Caco-2 (cell line): Measurements from ENCODE around the gene DGKQ. TPM values are rescaled to one million over a fixed set of nuclear protein-coding genes. Genes with fewer than 3 reads are reported as not detected.

ENCODE experiments used
- BruUV-seq: library from RNA; stranded (reverse); fragments of 400-500 nt; replicated peaks from 2 replicates; lab custom pipeline; 2021; lab: Mats Ljungman, UMichigan
- CTCF ChIA-PET: fragments of 300-600 bp; sonication (Branson Sonifier 250); formaldehyde crosslinking; loops from one replicate; lab custom pipeline; 2022; ENCODE audit warnings: antibody characterized with exemption; lab: Charles Lee
- POLR2A ChIA-PET: fragments of 300-600 bp; sonication (Branson Sonifier 250); formaldehyde crosslinking; loops from one replicate; lab custom pipeline; 2022; ENCODE audit warnings: antibody characterized with exemption; lab: Charles Lee
- DNase-seq, 2 experiments: peaks; one replicate each; pipeline versions ENCODE4 v3.0.0 to v3.0.0-alpha.2; 2020 to 2022
- H3K27me3 ChIP-seq: replicated peaks from 2 replicates; pipeline ENCODE4 v1.6.0; 2011; ENCODE audit warnings: low read length; ENCODE audit not compliant: control insufficient read depth, insufficient read depth
- H3K36me3 ChIP-seq: 2 replicates; pipeline ENCODE4 v1.5.1; 2011; ENCODE audit warnings: low read length; ENCODE audit not compliant: control insufficient read depth, insufficient read depth
- H3K4me1 ChIP-seq: fragments of 250-450 bp; sonication (Bioruptor Pico); 2 replicates; pipeline ENCODE4 v1.5.1; 2020; ENCODE audit warnings: mild to moderate bottlenecking
- H3K4me3 ChIP-seq: 2 replicates; pipeline ENCODE4 v1.5.1; 2011; ENCODE audit warnings: low read depth, mild to moderate bottlenecking, control low read depth, low read length
- H3K9me3 ChIP-seq: fragments of 250-450 bp; sonication (Bioruptor Pico); 2 replicates; pipeline ENCODE4 v1.5.1; 2020; ENCODE audit warnings: mild to moderate bottlenecking, moderate library complexity
- H3K27ac Mint-ChIP-seq: one replicate; pipeline ENCODE4 v1.8.0; 2022; ENCODE audit warnings: mixed read lengths; ENCODE audit not compliant: unreplicated experiment
- H3K27me3 Mint-ChIP-seq: one replicate; pipeline ENCODE4 v1.8.0; 2022; ENCODE audit warnings: mixed read lengths; ENCODE audit not compliant: insufficient read depth, unreplicated experiment
- H3K36me3 Mint-ChIP-seq: one replicate; pipeline ENCODE4 v1.8.0; 2022; ENCODE audit warnings: mild to moderate bottlenecking, mixed read lengths; ENCODE audit not compliant: insufficient read depth, unreplicated experiment
- H3K4me1 Mint-ChIP-seq: one replicate; pipeline ENCODE4 v1.8.0; 2022; ENCODE audit warnings: low read depth, mixed read lengths; ENCODE audit not compliant: unreplicated experiment
- H3K4me3 Mint-ChIP-seq: one replicate; pipeline ENCODE4 v1.8.0; 2022; ENCODE audit warnings: mild to moderate bottlenecking, moderate library complexity, mixed read lengths; ENCODE audit not compliant: unreplicated experiment
- H3K9me3 Mint-ChIP-seq: one replicate; pipeline ENCODE4 v1.8.0; 2022; ENCODE audit warnings: mixed read lengths; ENCODE audit not compliant: unreplicated experiment
- CTCF ChIP-seq, 2 experiments: fragments of 200-600 bp in 1 of 2; IDR thresholded peaks; 1 replicate in 1 of 2; 2 replicates in 1 of 2; pipeline versions ENCODE4 v1.5.1 to v1.8.0; 2011 to 2022; ENCODE audit warnings: antibody characterized with exemption in 1 of 2, control low read depth in 1 of 2, inconsistent platforms in 1 of 2, low read depth in 1 of 2, low read length in 1 of 2, mild to moderate bottlenecking in 1 of 2, moderate library complexity in 1 of 2; ENCODE audit not compliant: insufficient read depth in 1 of 2, severe bottlenecking in 1 of 2, unreplicated experiment in 1 of 2
- intact Hi-C: fragments of 100-400 bp; cut with micrococcal nuclease; formaldehyde crosslinking; loops from one replicate; pipeline ENCODE4 v1.10.0; 2022; ENCODE audit not compliant: unreplicated experiment
- total RNA-seq: library from RNA; stranded (reverse); gene quantifications from 2 replicates; pipeline ENCODE4 v1.2.3, GENCODE V29; 2022

The DGKQ gene
- total RNA-seq, 1 experiment from 2014 or later = 14.1 TPM

DNA sequence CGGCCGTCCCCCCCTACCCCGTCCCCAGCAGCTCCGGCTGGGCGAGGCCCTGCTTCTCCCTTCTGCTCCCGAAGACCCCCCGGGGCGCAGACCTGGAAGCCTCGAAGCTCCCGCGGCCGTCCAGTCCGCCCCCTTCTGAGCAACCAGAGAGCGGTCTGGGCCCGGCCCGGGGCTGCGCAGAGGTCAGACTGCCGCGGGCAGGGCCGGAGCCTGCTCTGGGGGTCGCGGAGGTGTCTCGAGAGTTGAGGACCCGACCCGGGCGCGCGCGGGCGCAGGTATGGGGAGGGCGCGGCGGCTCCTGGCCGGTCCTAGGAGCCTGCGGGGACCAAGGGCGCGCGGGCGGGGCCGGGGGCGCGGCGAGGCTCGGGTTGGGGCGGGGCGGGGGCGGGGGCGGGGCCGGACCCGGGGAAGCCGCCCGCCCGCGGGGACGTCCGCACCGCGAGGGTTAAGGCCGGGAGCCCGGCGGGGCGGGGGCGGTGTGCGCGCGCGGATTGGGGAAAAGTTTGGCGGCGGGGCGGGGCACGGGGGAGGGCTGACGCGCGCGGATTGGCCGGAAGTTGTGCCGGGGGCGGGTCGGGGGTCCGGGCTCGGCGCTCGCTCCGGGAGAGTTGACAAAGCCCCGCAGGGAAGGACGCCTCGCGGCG is 37.8 kb upstream of the DGKQ start, which contains the start of gene FGFRL1:
FGFRL1 (plus strand) TSS at position 605 of the 644 bp plus-strand sequence. CDS start 860 bp downstream, outside the sequence.
- H3K4me1 Mint-ChIP-seq = peaks cover 6% of the 10 kb centered on the region
- ChIA-PET CTCF (interaction anchor here (1.2 kb wide), 1 partner anchor 79 kb away, joined by 4 read pairs; the partner anchor contains the start of genes GAK and TMEM175), POLR2A (no interaction called here)
- H3K9me3 ChIP-seq = peaks cover 7% of the 10 kb centered on the region; the same call in 1 of the 2 replicates
- H3K27me3 Mint-ChIP-seq = peaks cover 3% of the 10 kb centered on the region
- intact Hi-C loops = no loop called here
- peaks cover 11% of the 10 kb centered on the region for H3K36me3 Mint-ChIP-seq
- H3K9me3 Mint-ChIP-seq = peaks cover 10% of the 10 kb centered on the region
- peak within 1 kb of the TSS; percentile 73 for H3K4me3 ChIP-seq
- H3K27me3 ChIP-seq = no peaks in the 10 kb centered on the region
- DNase-seq = peak; percentile 92 to 95
- no peak for TF ChIP-seq CTCF (IDR thresholded peaks at IDR 0.05; ENCODE audit: insufficient read depth in 1 of 2, low read depth in 1 of 2, low read length in 1 of 2, severe bottlenecking in 1 of 2, unreplicated experiment in 1 of 2)
- peak within 1 kb of the TSS; percentile 79 for H3K4me3 Mint-ChIP-seq
- H3K36me3 ChIP-seq = no peaks in the 10 kb centered on the region
- no TSS peak for BruUV-seq
- H3K4me1 ChIP-seq = peaks cover 13% of the 10 kb centered on the region
- H3K27ac Mint-ChIP-seq = peak within 1 kb of the TSS; percentile 78

DNA sequence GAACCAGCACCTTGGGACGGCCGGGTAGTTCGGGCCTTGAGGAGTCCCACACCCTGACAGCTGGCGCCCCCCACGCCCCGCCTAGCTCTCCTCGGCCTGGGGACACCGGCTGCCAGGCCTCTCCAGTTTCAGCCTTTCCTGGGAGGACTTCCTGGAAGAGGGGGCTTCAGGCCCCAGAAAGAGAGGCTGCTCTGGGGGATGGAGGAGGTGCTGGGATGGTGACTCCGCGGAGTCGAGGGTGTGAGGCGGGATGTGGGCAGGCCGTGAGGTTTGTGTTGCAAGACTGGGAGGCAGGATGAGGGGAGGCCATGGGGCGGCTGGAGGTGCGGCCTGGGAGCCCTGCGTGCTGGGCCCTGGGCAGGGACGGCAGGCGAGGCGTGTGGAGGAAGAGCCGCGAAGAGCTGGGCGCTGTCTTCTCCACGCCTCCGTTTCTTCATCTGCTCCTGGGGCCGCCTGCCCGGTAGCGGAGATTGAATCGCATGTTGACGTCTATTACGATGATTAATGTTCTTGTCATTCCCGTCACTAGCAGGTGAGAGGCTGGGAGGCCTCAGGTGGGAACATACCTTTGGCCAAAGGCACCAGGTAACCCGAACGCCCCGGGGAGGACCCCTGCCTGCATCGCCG is 37.1 kb upstream of the DGKQ start:
- Histone ChIP-seq H3K9me3 (peaks cover 7% of the 10 kb centered on the region; the same call in 1 of the 2 replicates), H3K36me3 (no peaks in the 10 kb centered on the region), H3K27me3 (no peaks in the 10 kb centered on the region), H3K4me1 (peaks cover 13% of the 10 kb centered on the region), H3K4me3 (peak overlapping the region; percentile 73)
- intact Hi-C loops = no loop called here
- Mint-ChIP-seq H3K36me3 (peaks cover 14% of the 10 kb centered on the region), H3K4me1 (peaks cover 6% of the 10 kb centered on the region), H3K27ac (peak overlapping the region; percentile 78), H3K9me3 (peaks cover 10% of the 10 kb centered on the region), H3K4me3 (peak overlapping the region; percentile 79), H3K27me3 (peaks cover 3% of the 10 kb centered on the region)
- POLR2A ChIA-PET = no interaction called here
- BruUV-seq = no TSS peak
- CTCF ChIA-PET = interaction anchor here (1.2 kb wide), 1 partner anchor 78 kb away, joined by 4 read pairs; the partner anchor contains the start of genes GAK and TMEM175
- DNase-seq = peak; percentile 56 to 62
- TF ChIP-seq CTCF (IDR thresholded peaks at IDR 0.05; ENCODE audit: insufficient read depth in 1 of 2, low read depth in 1 of 2, low read length in 1 of 2, severe bottlenecking in 1 of 2, unreplicated experiment in 1 of 2) = no peak

GRCh38 chr4:1009542-1010394 is 36.4 kb upstream of the DGKQ start:
- POLR2A ChIA-PET = no interaction called here
- Histone ChIP-seq H3K36me3 (no peaks in the 10 kb centered on the region), H3K27me3 (no peaks in the 10 kb centered on the region), H3K9me3 (peaks cover 7% of the 10 kb centered on the region; the same call in 1 of the 2 replicates), H3K4me1 (peaks cover 13% of the 10 kb centered on the region), H3K4me3 (peak overlapping the region; percentile 73)
- peak in 1 of 2 experiments; percentile 7 for TF ChIP-seq CTCF (IDR thresholded peaks at IDR 0.05; ENCODE audit: insufficient read depth in 1 of 2, low read depth in 1 of 2, low read length in 1 of 2, severe bottlenecking in 1 of 2, unreplicated experiment in 1 of 2)
- peaks cover 3% of the 10 kb centered on the region for H3K27me3 Mint-ChIP-seq
- DNase-seq = peak; percentile 69 to 71
- no TSS peak for BruUV-seq
- H3K27ac Mint-ChIP-seq = peak overlapping the region; percentile 78
- H3K4me3 Mint-ChIP-seq = peak overlapping the region; percentile 79
- intact Hi-C loops = no loop called here
- CTCF ChIA-PET = no interaction called here
- H3K9me3 Mint-ChIP-seq = peaks cover 10% of the 10 kb centered on the region
- peaks cover 16% of the 10 kb centered on the region for H3K36me3 Mint-ChIP-seq
- peaks cover 6% of the 10 kb centered on the region for H3K4me1 Mint-ChIP-seq
